ENCODE measurements around the gene SORCS2.

DNA sequence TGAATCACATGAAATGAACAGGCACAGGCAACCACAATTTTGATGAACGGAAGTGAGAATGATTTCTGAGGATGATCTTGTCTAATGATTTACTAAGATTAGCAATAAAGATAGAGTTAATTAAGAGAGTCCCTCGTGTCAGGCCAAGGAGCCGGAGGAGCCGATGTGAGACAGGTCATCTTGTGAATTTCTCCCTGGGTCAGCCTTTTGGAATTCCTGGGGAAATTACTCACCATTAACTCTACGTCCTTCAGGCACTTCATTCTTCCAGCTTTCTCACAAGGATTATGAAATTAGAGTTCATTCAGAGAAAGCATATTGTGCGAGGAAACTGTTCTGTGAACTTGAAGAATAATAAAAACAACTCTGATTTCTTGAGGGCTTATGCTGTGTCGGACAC, 155.6 kb downstream of the SORCS2 start:
- TF ChIP-seq, protein P1, sequence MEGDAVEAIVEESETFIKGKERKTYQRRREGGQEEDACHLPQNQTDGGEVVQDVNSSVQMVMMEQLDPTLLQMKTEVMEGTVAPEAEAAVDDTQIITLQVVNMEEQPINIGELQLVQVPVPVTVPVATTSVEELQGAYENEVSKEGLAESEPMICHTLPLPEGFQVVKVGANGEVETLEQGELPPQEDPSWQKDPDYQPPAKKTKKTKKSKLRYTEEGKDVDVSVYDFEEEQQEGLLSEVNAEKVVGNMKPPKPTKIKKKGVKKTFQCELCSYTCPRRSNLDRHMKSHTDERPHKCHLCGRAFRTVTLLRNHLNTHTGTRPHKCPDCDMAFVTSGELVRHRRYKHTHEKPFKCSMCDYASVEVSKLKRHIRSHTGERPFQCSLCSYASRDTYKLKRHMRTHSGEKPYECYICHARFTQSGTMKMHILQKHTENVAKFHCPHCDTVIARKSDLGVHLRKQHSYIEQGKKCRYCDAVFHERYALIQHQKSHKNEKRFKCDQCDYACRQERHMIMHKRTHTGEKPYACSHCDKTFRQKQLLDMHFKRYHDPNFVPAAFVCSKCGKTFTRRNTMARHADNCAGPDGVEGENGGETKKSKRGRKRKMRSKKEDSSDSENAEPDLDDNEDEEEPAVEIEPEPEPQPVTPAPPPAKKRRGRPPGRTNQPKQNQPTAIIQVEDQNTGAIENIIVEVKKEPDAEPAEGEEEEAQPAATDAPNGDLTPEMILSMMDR (IDR thresholded peaks at IDR 0.05), result no peak
- TF ChIP-seq POLR2A (IDR thresholded peaks at IDR 0.05), result no peak

All from breast epithelium (tissue), 3 donors.